Panc1 (cell line): Measurements from ENCODE around the gene NUB1.

Experiments
- POLR2AphosphoS5 ChIP-seq: IDR thresholded peaks from 2 replicates; pipeline ENCODE4 v1.6.1; 2012; ENCODE audit warnings: mild to moderate bottlenecking, low read depth, low read length, moderate library complexity
- TF ChIP-seq, protein P1 (sequence below): fragments of 450-650 bp; IDR thresholded peaks from 2 replicates; pipeline ENCODE4 v1.5.1; 2017; ENCODE audit warnings: mild to moderate bottlenecking
- TF ChIP-seq, protein P2 (sequence below), 2 experiments: IDR thresholded peaks; 2 replicates each; pipeline ENCODE4 v1.6.1; 2011 to 2012; ENCODE audit warnings: low read depth in 2 of 2, control low read depth in 1 of 2, low read length in 1 of 2, mild to moderate bottlenecking in 1 of 2, moderate library complexity in 1 of 2; ENCODE audit not compliant: insufficient read depth in 1 of 2

DNA sequence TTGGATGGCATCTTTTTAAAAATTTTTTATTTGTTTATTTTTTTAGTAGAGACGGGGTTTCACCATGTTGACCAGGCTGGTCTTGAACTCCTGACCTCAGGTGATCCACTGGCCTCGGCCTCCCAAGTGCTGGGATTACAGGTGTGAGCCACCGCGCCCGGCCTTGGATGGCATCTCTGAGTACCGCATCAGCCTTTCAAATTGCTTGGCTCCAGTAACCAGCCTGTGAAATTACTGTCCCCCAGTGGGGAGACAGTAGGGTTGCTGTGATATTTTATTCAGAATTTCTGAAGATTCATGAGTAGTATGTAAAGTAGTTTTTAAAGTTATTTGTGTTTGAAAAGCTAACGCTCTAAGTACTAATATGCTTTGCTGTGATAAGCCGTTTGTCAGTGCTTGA is 1.2 kb downstream of the NUB1 start:
- TF ChIP-seq, protein P1, sequence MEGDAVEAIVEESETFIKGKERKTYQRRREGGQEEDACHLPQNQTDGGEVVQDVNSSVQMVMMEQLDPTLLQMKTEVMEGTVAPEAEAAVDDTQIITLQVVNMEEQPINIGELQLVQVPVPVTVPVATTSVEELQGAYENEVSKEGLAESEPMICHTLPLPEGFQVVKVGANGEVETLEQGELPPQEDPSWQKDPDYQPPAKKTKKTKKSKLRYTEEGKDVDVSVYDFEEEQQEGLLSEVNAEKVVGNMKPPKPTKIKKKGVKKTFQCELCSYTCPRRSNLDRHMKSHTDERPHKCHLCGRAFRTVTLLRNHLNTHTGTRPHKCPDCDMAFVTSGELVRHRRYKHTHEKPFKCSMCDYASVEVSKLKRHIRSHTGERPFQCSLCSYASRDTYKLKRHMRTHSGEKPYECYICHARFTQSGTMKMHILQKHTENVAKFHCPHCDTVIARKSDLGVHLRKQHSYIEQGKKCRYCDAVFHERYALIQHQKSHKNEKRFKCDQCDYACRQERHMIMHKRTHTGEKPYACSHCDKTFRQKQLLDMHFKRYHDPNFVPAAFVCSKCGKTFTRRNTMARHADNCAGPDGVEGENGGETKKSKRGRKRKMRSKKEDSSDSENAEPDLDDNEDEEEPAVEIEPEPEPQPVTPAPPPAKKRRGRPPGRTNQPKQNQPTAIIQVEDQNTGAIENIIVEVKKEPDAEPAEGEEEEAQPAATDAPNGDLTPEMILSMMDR: no peak; the same call in 1 of the 2 replicates
- no peak for TF ChIP-seq POLR2AphosphoS5
- TF ChIP-seq, protein P2, sequence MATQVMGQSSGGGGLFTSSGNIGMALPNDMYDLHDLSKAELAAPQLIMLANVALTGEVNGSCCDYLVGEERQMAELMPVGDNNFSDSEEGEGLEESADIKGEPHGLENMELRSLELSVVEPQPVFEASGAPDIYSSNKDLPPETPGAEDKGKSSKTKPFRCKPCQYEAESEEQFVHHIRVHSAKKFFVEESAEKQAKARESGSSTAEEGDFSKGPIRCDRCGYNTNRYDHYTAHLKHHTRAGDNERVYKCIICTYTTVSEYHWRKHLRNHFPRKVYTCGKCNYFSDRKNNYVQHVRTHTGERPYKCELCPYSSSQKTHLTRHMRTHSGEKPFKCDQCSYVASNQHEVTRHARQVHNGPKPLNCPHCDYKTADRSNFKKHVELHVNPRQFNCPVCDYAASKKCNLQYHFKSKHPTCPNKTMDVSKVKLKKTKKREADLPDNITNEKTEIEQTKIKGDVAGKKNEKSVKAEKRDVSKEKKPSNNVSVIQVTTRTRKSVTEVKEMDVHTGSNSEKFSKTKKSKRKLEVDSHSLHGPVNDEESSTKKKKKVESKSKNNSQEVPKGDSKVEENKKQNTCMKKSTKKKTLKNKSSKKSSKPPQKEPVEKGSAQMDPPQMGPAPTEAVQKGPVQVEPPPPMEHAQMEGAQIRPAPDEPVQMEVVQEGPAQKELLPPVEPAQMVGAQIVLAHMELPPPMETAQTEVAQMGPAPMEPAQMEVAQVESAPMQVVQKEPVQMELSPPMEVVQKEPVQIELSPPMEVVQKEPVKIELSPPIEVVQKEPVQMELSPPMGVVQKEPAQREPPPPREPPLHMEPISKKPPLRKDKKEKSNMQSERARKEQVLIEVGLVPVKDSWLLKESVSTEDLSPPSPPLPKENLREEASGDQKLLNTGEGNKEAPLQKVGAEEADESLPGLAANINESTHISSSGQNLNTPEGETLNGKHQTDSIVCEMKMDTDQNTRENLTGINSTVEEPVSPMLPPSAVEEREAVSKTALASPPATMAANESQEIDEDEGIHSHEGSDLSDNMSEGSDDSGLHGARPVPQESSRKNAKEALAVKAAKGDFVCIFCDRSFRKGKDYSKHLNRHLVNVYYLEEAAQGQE (IDR thresholded peaks at IDR 0.05; ENCODE audit: insufficient read depth in 1 of 2, low read depth in 2 of 2, low read length in 1 of 2): no peak
